ENCODE measurements around the gene ELF1. TPM values are rescaled to one million over a fixed set of nuclear protein-coding genes. Genes with fewer than 3 reads are reported as not detected.

ELF1 gene
- total and polyA plus RNA-seq, 2 experiments from 2014 or later: 7.0 to 12.7 TPM

DNA sequence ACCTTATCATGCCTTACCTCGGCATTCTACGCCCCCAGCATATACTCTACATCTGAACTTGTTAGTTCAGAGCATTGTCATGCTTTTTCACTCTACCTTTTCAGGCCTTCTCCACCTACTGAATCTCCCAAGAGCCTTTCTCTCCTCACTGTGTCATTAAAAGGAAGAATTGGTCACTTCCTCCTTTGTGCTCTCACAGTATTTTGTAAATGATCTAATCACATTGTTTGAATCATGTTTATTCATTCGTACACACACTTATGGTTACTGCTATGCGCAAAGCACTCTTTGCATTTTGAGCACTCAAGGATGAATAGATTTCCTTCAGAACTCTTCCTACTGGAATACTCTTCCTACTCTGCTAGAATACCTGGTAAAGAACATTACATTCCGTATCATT is 15.8 kb upstream of the ELF1 start (continued):
- no peak for TF ChIP-seq ZNF331 (CRISPR knock-in tag; IDR thresholded peaks at IDR 0.05; ENCODE audit: low read depth)
- TF ChIP-seq, protein P1, sequence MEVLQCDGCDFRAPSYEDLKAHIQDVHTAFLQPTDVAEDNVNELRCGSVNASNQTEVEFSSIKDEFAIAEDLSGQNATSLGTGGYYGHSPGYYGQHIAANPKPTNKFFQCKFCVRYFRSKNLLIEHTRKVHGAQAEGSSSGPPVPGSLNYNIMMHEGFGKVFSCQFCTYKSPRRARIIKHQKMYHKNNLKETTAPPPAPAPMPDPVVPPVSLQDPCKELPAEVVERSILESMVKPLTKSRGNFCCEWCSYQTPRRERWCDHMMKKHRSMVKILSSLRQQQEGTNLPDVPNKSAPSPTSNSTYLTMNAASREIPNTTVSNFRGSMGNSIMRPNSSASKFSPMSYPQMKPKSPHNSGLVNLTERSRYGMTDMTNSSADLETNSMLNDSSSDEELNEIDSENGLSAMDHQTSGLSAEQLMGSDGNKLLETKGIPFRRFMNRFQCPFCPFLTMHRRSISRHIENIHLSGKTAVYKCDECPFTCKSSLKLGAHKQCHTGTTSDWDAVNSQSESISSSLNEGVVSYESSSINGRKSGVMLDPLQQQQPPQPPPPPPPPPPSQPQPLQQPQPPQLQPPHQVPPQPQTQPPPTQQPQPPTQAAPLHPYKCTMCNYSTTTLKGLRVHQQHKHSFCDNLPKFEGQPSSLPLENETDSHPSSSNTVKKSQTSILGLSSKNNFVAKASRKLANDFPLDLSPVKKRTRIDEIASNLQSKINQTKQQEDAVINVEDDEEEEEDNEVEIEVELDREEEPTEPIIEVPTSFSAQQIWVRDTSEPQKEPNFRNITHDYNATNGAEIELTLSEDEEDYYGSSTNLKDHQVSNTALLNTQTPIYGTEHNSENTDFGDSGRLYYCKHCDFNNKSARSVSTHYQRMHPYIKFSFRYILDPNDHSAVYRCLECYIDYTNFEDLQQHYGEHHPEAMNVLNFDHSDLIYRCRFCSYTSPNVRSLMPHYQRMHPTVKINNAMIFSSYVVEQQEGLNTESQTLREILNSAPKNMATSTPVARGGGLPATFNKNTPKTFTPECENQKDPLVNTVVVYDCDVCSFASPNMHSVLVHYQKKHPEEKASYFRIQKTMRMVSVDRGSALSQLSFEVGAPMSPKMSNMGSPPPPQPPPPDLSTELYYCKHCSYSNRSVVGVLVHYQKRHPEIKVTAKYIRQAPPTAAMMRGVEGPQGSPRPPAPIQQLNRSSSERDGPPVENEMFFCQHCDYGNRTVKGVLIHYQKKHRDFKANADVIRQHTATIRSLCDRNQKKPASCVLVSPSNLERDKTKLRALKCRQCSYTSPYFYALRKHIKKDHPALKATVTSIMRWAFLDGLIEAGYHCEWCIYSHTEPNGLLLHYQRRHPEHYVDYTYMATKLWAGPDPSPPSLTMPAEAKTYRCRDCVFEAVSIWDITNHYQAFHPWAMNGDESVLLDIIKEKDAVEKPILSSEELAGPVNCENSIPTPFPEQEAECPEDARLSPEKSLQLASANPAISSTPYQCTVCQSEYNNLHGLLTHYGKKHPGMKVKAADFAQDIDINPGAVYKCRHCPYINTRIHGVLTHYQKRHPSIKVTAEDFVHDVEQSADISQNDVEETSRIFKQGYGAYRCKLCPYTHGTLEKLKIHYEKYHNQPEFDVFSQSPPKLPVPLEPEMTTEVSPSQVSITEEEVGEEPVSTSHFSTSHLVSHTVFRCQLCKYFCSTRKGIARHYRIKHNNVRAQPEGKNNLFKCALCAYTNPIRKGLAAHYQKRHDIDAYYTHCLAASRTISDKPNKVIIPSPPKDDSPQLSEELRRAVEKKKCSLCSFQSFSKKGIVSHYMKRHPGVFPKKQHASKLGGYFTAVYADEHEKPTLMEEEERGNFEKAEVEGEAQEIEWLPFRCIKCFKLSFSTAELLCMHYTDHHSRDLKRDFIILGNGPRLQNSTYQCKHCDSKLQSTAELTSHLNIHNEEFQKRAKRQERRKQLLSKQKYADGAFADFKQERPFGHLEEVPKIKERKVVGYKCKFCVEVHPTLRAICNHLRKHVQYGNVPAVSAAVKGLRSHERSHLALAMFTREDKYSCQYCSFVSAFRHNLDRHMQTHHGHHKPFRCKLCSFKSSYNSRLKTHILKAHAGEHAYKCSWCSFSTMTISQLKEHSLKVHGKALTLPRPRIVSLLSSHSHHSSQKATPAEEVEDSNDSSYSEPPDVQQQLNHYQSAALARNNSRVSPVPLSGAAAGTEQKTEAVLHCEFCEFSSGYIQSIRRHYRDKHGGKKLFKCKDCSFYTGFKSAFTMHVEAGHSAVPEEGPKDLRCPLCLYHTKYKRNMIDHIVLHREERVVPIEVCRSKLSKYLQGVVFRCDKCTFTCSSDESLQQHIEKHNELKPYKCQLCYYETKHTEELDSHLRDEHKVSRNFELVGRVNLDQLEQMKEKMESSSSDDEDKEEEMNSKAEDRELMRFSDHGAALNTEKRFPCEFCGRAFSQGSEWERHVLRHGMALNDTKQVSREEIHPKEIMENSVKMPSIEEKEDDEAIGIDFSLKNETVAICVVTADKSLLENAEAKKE (CRISPR knock-in tag; IDR thresholded peaks at IDR 0.05): no peak
- TF ChIP-seq POLR2AphosphoS5 (IDR thresholded peaks at IDR 0.05; ENCODE audit: low read depth): no peak
- TF ChIP-seq, protein P2, sequence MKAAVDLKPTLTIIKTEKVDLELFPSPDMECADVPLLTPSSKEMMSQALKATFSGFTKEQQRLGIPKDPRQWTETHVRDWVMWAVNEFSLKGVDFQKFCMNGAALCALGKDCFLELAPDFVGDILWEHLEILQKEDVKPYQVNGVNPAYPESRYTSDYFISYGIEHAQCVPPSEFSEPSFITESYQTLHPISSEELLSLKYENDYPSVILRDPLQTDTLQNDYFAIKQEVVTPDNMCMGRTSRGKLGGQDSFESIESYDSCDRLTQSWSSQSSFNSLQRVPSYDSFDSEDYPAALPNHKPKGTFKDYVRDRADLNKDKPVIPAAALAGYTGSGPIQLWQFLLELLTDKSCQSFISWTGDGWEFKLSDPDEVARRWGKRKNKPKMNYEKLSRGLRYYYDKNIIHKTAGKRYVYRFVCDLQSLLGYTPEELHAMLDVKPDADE (IDR thresholded peaks at IDR 0.05): no peak
- TF ChIP-seq ZNF114 (CRISPR knock-in tag; IDR thresholded peaks at IDR 0.05): no peak

DNA sequence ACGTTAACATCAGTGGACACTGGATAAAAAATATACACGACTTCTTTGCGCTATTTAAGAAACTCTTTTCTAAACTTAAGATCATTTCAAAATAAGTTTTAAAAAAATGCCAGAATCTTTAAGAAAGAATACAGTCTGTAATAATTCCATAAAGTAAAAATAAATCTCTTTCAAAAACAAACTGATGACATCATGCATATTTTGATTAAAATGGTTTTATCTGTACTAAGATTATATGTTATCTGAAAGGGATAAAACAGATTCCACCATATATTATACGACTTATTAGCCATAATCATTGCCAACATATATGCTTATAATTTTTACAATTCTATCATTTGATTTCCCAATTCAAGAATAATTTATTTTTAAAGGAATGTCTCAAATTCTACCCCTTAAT is 15.3 kb upstream of the ELF1 start:
- no peaks in the 10 kb centered on the region for H3F3A ChIP-seq (replicated peaks; ENCODE audit: low read depth)
- Mint-ChIP-seq H3K36me3 (ENCODE audit: low read depth) (no peaks in the 10 kb centered on the region), H3K4me1 (peaks cover 9% of the 10 kb centered on the region), H3K27ac (no peak overlapping the region), H3K27me3 (ENCODE audit: insufficient read depth, low read depth, poor library complexity) (no peaks in the 10 kb centered on the region), H3K9me3 (no peaks in the 10 kb centered on the region), H3K4me3 (no peak overlapping the region)
- DNase-seq (ENCODE audit: low spot score): no peak
- H3K79me2 ChIP-seq (replicated peaks; ENCODE audit: insufficient read depth): 0 out of 2 replicates have a peak, but pooled peaks cover 7% of the 10 kb centered on the region
- no peak for ATAC-seq
- no peaks in the 10 kb centered on the region for H3K9me2 ChIP-seq (ENCODE audit: insufficient read depth)
- no peak overlapping the region for H3K4me2 ChIP-seq
- no peak overlapping the region for H2AFZ ChIP-seq
- no peak overlapping the region for H3K4me3 ChIP-seq
- H3K27ac ChIP-seq (ENCODE audit: low read depth): no peak overlapping the region
- H4K20me1 ChIP-seq (replicated peaks; ENCODE audit: insufficient read depth): no peaks in the 10 kb centered on the region
- no peaks in the 10 kb centered on the region for H3K4me1 ChIP-seq (ENCODE audit: insufficient read depth)
- H3K27me3 ChIP-seq (ENCODE audit: insufficient read depth): no peaks in the 10 kb centered on the region
- no peaks in the 10 kb centered on the region for H3K36me3 ChIP-seq (ENCODE audit: insufficient read depth)
- TF ChIP-seq CREB1 (CRISPR knock-in tag; IDR thresholded peaks at IDR 0.05; ENCODE audit: low read depth) (no peak), STAT1 (IDR thresholded peaks at IDR 0.05; ENCODE audit: unreplicated experiment) (no peak), POLR2AphosphoS5 (IDR thresholded peaks at IDR 0.05; ENCODE audit: low read depth) (no peak), ZNF331 (CRISPR knock-in tag; IDR thresholded peaks at IDR 0.05; ENCODE audit: low read depth) (no peak), EZH2phosphoT487 (IDR thresholded peaks at IDR 0.05; ENCODE audit: unreplicated experiment) (no peak)
- TF ChIP-seq, protein P1 (CRISPR knock-in tag; IDR thresholded peaks at IDR 0.05): no peak
